Loucy (cell line): Measurements from ENCODE around the gene GHRH.

Experiments
- H2AFZ ChIP-seq: fragments of 200-600 bp; sonication (generic); 2 replicates; pipeline ENCODE4 v1.6.0; 2016; ENCODE audit warnings: antibody characterized with exemption, mild to moderate bottlenecking, low read length, moderate library complexity
- H3F3A ChIP-seq: fragments of 200-600 bp; 2 replicates; pipeline ENCODE4 v1.6.0; 2016; ENCODE audit warnings: antibody characterized with exemption, low read depth, mild to moderate bottlenecking
- H3K27me3 ChIP-seq: fragments of 200-600 bp; sonication (generic); 2 replicates; pipeline ENCODE4 v1.6.1; 2014; ENCODE audit warnings: low read length, mild to moderate bottlenecking; ENCODE audit not compliant: insufficient read depth, poor library complexity, severe bottlenecking
- H3K36me3 ChIP-seq: fragments of 200-600 bp; sonication (generic); 2 replicates; pipeline ENCODE4 v1.6.1; 2016; ENCODE audit warnings: low read length; ENCODE audit not compliant: insufficient read depth
- H3K4me1 ChIP-seq: fragments of 200-600 bp; sonication (generic); 2 replicates; pipeline ENCODE4 v1.5.1; 2014; ENCODE audit warnings: low read length, mild to moderate bottlenecking; ENCODE audit not compliant: insufficient read depth, poor library complexity, severe bottlenecking
- H3K4me2 ChIP-seq: fragments of 200-600 bp; sonication (generic); 2 replicates; pipeline ENCODE4 v1.6.0; 2014; ENCODE audit warnings: antibody characterized with exemption, low read length, low read depth, mild to moderate bottlenecking; ENCODE audit not compliant: poor library complexity, severe bottlenecking
- H3K4me3 ChIP-seq: fragments of 200-600 bp; sonication (generic); 2 replicates; pipeline ENCODE4 v1.5.1; 2014; ENCODE audit warnings: low read length, mild to moderate bottlenecking, mixed read lengths; ENCODE audit not compliant: poor library complexity, severe bottlenecking
- H3K79me2 ChIP-seq: fragments of 200-600 bp; sonication (generic); 2 replicates; pipeline ENCODE4 v1.6.1; 2014; ENCODE audit warnings: low read length; ENCODE audit not compliant: insufficient read depth
- H3K9ac ChIP-seq: fragments of 200-600 bp; sonication (generic); 2 replicates; pipeline ENCODE4 v1.6.0; 2014; ENCODE audit warnings: mild to moderate bottlenecking, low read depth, low read length, moderate library complexity; ENCODE audit not compliant: poor library complexity, severe bottlenecking
- H3K9me2 ChIP-seq: fragments of 200-600 bp; sonication (generic); replicated peaks from 2 replicates; pipeline ENCODE4 v1.6.1; 2016; ENCODE audit warnings: low read depth, low read length, mixed read lengths
- H3K9me3 ChIP-seq: fragments of 200-600 bp; sonication (generic); 2 replicates; pipeline ENCODE4 v1.6.1; 2014; ENCODE audit warnings: mild to moderate bottlenecking, antibody characterized with exemption, low read length, low read depth; ENCODE audit not compliant: insufficient read depth
- H4K20me1 ChIP-seq: fragments of 200-600 bp; sonication (generic); 2 replicates; pipeline ENCODE4 v1.6.0; 2014; ENCODE audit warnings: antibody characterized with exemption, low read length, mild to moderate bottlenecking; ENCODE audit not compliant: insufficient read depth, poor library complexity, severe bottlenecking
- CTCF ChIP-seq: fragments of 200-600 bp; sonication (generic); conservative IDR thresholded peaks from 2 replicates; pipeline ENCODE4 v1.5.1; 2014; ENCODE audit warnings: mild to moderate bottlenecking, antibody characterized with exemption, low read length
- EZH2phosphoT487 ChIP-seq: fragments of 200-600 bp; IDR thresholded peaks from 2 replicates; pipeline ENCODE4 v1.6.1; 2018; ENCODE audit warnings: antibody characterized with exemption, mild to moderate bottlenecking, moderate library complexity, borderline replicate concordance

The GHRH gene

DNA sequence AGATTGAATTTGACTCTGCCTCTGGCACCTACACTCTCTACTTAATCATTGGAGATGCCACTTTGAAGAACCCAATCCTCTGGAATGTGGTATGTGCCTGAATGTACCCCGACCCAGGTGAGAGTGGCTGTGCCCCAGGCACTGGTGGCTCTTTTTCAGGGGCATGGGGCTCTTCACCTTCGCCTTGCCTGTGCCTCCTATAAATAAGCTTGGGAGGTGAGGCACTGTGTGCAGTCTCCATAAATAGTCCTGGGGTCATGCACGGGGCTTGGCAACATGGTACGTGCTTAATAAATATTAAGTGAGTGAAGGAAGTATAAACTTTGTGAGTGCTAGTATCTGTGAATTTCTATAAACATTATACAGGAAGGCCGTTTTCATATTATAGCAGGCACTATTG, 33.0 kb downstream of the GHRH start:
- H3K36me3 ChIP-seq, result peaks cover 100% of the 10 kb centered on the region
- no peak overlapping the region for H3K4me3 ChIP-seq

GRCh38 chr20:37228082-37228481, 33.5 kb downstream of the GHRH start:
- no peaks in the 10 kb centered on the region for H3K27me3 ChIP-seq
- H3K9me3 ChIP-seq, result no peaks in the 10 kb centered on the region
- no peak overlapping the region for H3K4me2 ChIP-seq
- no peaks in the 10 kb centered on the region for H4K20me1 ChIP-seq
- no peaks in the 10 kb centered on the region for H3K79me2 ChIP-seq
- H3K36me3 ChIP-seq, result peaks cover 100% of the 10 kb centered on the region
- H2AFZ ChIP-seq, result no peak overlapping the region
- H3K4me3 ChIP-seq, result no peak overlapping the region
- H3K4me1 ChIP-seq, result no peaks in the 10 kb centered on the region
- H3K9me2 ChIP-seq, result no peaks in the 10 kb centered on the region
- no peak for TF ChIP-seq EZH2phosphoT487
- no peaks in the 10 kb centered on the region for H3F3A ChIP-seq
- H3K9ac ChIP-seq, result no peak overlapping the region

More for the DNA sequence above, 33.0 kb downstream of the GHRH start:
- H3K9ac ChIP-seq, result no peak overlapping the region
- H3F3A ChIP-seq, result no peaks in the 10 kb centered on the region
- no peak overlapping the region for H2AFZ ChIP-seq
- no peaks in the 10 kb centered on the region for H3K9me3 ChIP-seq
- H4K20me1 ChIP-seq, result no peaks in the 10 kb centered on the region
- H3K9me2 ChIP-seq, result no peaks in the 10 kb centered on the region
- no peaks in the 10 kb centered on the region for H3K4me1 ChIP-seq
- no peak for TF ChIP-seq CTCF
- no peak for TF ChIP-seq EZH2phosphoT487
- H3K79me2 ChIP-seq, result no peaks in the 10 kb centered on the region
- no peaks in the 10 kb centered on the region for H3K27me3 ChIP-seq
- H3K4me2 ChIP-seq, result no peak overlapping the region

DNA sequence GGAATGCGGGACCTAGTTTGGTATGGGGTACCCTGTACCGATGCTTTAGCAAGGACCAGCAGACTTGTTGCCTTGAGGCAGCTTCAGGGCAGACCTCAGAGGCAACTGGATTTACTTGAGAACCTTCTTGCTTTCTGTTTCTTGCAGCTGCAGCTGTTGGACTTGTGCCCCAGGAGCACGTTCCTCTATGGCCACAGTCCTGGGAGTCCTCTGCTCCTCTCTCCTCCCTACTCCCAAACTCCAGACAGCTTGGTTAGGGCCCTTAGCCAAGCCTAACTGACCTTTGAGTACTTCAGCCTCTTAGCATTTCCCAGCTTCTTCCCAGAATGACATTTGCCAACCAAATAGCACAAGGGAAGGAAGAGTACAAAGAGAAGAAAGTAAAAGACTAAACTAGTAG, 34.7 kb downstream of the GHRH start:
- H2AFZ ChIP-seq, result no peak overlapping the region
- no peaks in the 10 kb centered on the region for H3F3A ChIP-seq
- no peaks in the 10 kb centered on the region for H3K9me3 ChIP-seq
- H3K4me3 ChIP-seq, result no peak overlapping the region
- H3K9ac ChIP-seq, result no peak overlapping the region
- peaks cover 100% of the 10 kb centered on the region for H3K36me3 ChIP-seq
- no peaks in the 10 kb centered on the region for H3K79me2 ChIP-seq
- TF ChIP-seq EZH2phosphoT487 (no peak), CTCF (no peak)
- H3K9me2 ChIP-seq, result no peaks in the 10 kb centered on the region
- peaks cover 4% of the 10 kb centered on the region for H4K20me1 ChIP-seq
- no peaks in the 10 kb centered on the region for H3K4me1 ChIP-seq
- no peaks in the 10 kb centered on the region for H3K27me3 ChIP-seq
- H3K4me2 ChIP-seq, result no peak overlapping the region

- Histone ChIP-seq H3K9me3 (no peaks in the 10 kb centered on the region), H3K9ac (no peak overlapping the region), H3F3A (no peaks in the 10 kb centered on the region), H3K4me2 (no peak overlapping the region), H2AFZ (no peak overlapping the region), H3K27me3 (no peaks in the 10 kb centered on the region), H4K20me1 (peaks cover 4% of the 10 kb centered on the region), H3K4me1 (no peaks in the 10 kb centered on the region), H3K9me2 (no peaks in the 10 kb centered on the region), H3K4me3 (no peak overlapping the region), H3K36me3 (peaks cover 96% of the 10 kb centered on the region), H3K79me2 (no peaks in the 10 kb centered on the region)
- TF ChIP-seq CTCF (no peak), EZH2phosphoT487 (no peak)
Measured at GRCh38 chr20:37225146-37225545, 36.5 kb downstream of the GHRH start.
